Measurements from ENCODE around the gene CEBPB. TPM values are rescaled to one million over a fixed set of nuclear protein-coding genes. Genes with fewer than 3 reads are reported as not detected.

Gene CEBPB
- total RNA-seq, 2 donors from 2014 or later, result 32.0 to 34.0 TPM

- Histone ChIP-seq H3K9me3 (no peaks in the 10 kb centered on the region), H3K27me3 (no peaks in the 10 kb centered on the region), H3K9ac (ENCODE audit: low read depth in 2 of 2, low read length in 2 of 2) (no peak overlapping the region), H3K4me3 (no peak overlapping the region), H3K27ac (no peak overlapping the region), H3K36me3 (no peaks in the 10 kb centered on the region), H3K4me1 (no peaks in the 10 kb centered on the region)
- DNase-seq, result no peak
- intact Hi-C loops (cut with DNase I), result no loop called here
- no peak for TF ChIP-seq CTCF (IDR thresholded peaks at IDR 0.05)
Measured at GRCh38 chr20:50219600-50219999, 29.0 kb downstream of the CEBPB start.

GRCh38 chr20:50220093-50220893 is 29.7 kb downstream of the CEBPB start:
- no peaks in the 10 kb centered on the region for H3K9me3 ChIP-seq
- no peak overlapping the region for H3K27ac ChIP-seq
- H3K27me3 ChIP-seq, result no peaks in the 10 kb centered on the region
- H3K4me1 ChIP-seq, result no peaks in the 10 kb centered on the region
- intact Hi-C loops (cut with DNase I), result no loop called here
- no peak for TF ChIP-seq CTCF (IDR thresholded peaks at IDR 0.05)
- DNase-seq, result no peak
- no peak overlapping the region for H3K4me3 ChIP-seq
- no peak overlapping the region for H3K9ac ChIP-seq (ENCODE audit: low read depth in 2 of 2, low read length in 2 of 2)
- H3K36me3 ChIP-seq, result no peaks in the 10 kb centered on the region

- Histone ChIP-seq H3K27ac (no peak overlapping the region), H3K9ac (ENCODE audit: low read depth in 2 of 2, low read length in 2 of 2) (no peak overlapping the region), H3K4me3 (no peak overlapping the region), H3K9me3 (no peaks in the 10 kb centered on the region), H3K27me3 (no peaks in the 10 kb centered on the region), H3K4me1 (no peaks in the 10 kb centered on the region), H3K36me3 (no peaks in the 10 kb centered on the region)
- intact Hi-C loops (cut with DNase I), result no loop called here
- DNase-seq, result no peak
- no peak for TF ChIP-seq CTCF (IDR thresholded peaks at IDR 0.05)
Measured at GRCh38 chr20:50220894-50221365, 30.3 kb downstream of the CEBPB start.

GRCh38 chr20:50221501-50222308 is 31.1 kb downstream of the CEBPB start:
- no peaks in the 10 kb centered on the region for H3K9me3 ChIP-seq
- H3K4me3 ChIP-seq, result no peak overlapping the region
- no peaks in the 10 kb centered on the region for H3K27me3 ChIP-seq
- no peaks in the 10 kb centered on the region for H3K36me3 ChIP-seq
- no peaks in the 10 kb centered on the region for H3K4me1 ChIP-seq
- DNase-seq, result no peak
- no peak overlapping the region for H3K27ac ChIP-seq
- no peak for TF ChIP-seq CTCF (IDR thresholded peaks at IDR 0.05)
- no peak overlapping the region for H3K9ac ChIP-seq (ENCODE audit: low read depth in 2 of 2, low read length in 2 of 2)
- intact Hi-C loops (cut with DNase I), result no loop called here

- no peaks in the 10 kb centered on the region for H3K9me3 ChIP-seq
- H3K9ac ChIP-seq (ENCODE audit: low read depth in 2 of 2, low read length in 2 of 2), result no peak overlapping the region
- no peak overlapping the region for H3K27ac ChIP-seq
- intact Hi-C loops (cut with DNase I), result no loop called here
- TF ChIP-seq CTCF (IDR thresholded peaks at IDR 0.05), result no peak
- H3K4me3 ChIP-seq, result no peak overlapping the region
- H3K36me3 ChIP-seq, result no peaks in the 10 kb centered on the region
- DNase-seq, result no peak
- no peaks in the 10 kb centered on the region for H3K27me3 ChIP-seq
- H3K4me1 ChIP-seq, result no peaks in the 10 kb centered on the region
Measured at GRCh38 chr20:50222309-50223038, 31.8 kb downstream of the CEBPB start.
